GM21717 (cell line): Measurements from ENCODE around the gene CDC37L1.
A peak's percentile ranks its signal among the peaks of the same experiment; 100 is the strongest.

Experiments
- ATAC-seq: cut with Tn5 transposase; IDR thresholded peaks from one replicate; pipeline ENCODE4 v1.9.1; 2021; ENCODE audit warnings: mild to moderate bottlenecking, moderate library complexity; ENCODE audit not compliant: unreplicated experiment

CDC37L1 gene

DNA sequence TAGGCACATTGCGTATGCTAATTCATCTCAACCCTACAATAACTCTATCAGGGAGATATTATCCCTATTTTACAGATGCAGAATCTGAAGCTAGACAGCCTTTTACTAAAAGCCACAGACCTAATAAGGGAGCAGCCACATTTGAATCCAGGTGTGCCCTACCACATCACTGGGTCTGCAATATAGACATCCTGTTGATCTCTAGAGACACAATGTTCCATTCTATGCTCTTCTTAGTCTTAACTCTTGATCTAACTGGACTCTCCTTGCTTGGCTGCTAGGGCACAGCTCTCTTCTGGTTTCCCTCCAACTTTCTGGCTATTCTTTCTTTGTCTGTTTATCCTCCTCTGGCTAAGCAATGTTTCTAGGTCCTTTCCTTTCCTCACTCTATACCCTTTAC lies 11.7 kb upstream of the CDC37L1 start:
- no peak for ATAC-seq

DNA sequence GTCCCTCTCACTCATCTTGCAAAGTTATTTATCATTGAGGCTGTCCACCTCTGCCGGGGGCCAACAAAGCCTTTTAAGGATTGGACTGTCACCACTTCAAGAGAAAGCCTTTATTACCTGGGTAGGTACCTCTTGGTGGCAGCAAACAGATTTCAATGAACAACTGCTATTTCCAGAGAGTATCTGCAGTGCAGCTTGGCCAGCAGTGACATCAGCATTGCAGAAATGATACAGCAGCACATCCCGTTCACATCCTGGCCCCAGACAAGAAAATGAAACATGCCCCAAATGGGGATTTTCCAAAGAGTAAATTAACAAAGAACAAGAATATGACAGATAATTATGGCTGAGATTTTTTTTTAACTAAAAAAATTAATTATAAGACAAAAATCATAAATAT lies 10.8 kb upstream of the CDC37L1 start:
- ATAC-seq = no peak

GRCh38 chr9:4669890-4670289 lies 9.5 kb upstream of the CDC37L1 start:
- no peak for ATAC-seq

- ATAC-seq = no peak
Observed at GRCh38 chr9:4670591-4670990, 8.8 kb upstream of the CDC37L1 start.

GRCh38 chr9:4671737-4672136 lies 7.6 kb upstream of the CDC37L1 start:
- no peak for ATAC-seq

DNA sequence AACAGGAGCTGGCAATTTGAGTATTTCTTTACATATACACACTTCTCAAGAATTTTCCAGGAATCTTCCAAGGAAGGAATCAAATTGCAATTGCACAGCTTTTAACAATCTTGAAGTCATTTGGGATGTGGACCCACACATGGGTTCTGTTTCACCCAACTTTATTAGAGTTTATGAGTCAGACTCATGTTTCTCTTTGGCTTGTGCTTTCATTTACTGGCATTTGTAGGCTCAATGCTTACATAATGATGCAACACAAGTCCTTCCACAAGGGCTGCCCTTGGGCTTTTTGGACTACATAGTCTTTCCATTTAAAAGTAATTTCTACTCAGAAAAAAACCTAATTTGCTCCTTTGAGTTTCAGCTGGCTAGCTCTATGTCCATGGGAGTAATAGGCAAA lies 4.6 kb upstream of the CDC37L1 start:
- no peak for ATAC-seq

- no peak for ATAC-seq
Observed at GRCh38 chr9:4677392-4677791, 2.0 kb upstream of the CDC37L1 start.

DNA sequence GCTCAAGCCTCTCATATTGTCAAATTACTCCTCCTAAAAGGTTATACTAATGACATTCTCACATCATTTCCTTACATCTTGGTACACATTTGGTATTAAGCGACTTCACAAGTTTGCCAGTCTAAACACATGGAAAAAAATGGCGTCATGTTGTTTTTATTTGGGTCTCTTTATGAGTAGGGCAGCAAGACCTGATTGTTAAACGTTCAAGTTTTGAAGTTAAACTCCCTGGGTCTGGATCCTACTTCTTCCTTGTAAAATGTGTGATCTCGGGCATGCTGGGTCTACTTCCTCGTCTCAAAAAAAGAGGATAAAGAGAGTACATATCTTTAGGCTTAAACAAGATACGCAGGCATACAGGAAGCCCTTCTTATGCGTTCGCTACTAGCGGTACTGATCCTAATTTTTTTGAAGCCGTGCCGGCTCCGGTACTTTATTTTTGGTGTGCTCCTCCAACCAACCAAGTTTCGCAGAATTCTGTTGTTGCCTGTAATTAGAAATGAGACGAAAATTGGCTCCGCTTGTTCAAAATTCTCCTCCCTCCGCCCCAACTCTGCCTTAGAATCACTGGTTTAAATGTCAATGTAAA lies 596 bp upstream of the CDC37L1 start:
- ATAC-seq = no peak

GRCh38 chr9:4680173-4680525 lies 780 bp downstream of the CDC37L1 start:
- no peak for ATAC-seq

GRCh38 chr9:4680750-4681149 lies 1.4 kb downstream of the CDC37L1 start:
- ATAC-seq = no peak

DNA sequence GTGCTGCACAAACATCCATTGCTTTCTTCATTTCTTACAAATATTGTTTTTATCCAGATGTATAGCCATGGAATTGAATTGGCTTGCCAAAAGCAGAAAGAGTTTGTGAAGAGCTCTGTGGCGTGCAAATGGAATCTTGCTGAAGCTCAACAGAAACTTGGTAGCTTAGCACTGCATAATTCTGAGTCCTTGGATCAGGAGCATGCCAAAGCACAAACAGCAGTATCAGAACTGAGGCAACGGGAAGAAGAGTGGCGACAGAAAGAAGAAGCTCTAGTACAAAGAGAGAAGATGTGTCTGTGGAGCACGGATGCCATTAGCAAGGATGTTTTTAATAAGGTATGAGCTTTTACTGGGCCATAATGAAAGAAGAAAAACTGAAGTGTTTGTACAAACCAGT lies 5.5 kb downstream of the CDC37L1 start:
- no peak for ATAC-seq

DNA sequence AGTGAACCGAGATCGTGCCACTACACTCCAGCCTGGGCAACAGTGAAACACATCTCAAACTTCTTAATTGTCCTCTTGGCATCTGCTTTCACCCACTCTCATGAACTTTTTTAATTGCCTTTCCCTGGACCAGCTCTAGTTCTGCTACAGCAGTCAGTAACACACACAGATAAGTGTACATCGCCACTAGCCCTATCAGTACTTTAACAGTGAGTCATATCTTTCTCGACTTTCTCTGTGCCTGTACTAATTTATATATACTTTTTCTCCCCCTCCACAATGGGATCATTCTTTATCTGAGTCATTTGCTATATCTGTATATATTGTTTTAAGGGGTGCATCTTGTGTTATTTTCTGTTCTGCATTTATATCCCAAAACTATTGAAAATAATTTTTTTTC lies 6.7 kb downstream of the CDC37L1 start:
- no peak for ATAC-seq

- ATAC-seq = no peak
Observed at GRCh38 chr9:4686584-4686983, 7.2 kb downstream of the CDC37L1 start.

GRCh38 chr9:4689021-4689420 lies 9.7 kb downstream of the CDC37L1 start:
- no peak for ATAC-seq

GRCh38 chr9:4689687-4690104 lies 10.3 kb downstream of the CDC37L1 start:
- ATAC-seq = peak; percentile 70

- peak; percentile 66 for ATAC-seq
Observed at GRCh38 chr9:4690144-4690543, 10.8 kb downstream of the CDC37L1 start.

DNA sequence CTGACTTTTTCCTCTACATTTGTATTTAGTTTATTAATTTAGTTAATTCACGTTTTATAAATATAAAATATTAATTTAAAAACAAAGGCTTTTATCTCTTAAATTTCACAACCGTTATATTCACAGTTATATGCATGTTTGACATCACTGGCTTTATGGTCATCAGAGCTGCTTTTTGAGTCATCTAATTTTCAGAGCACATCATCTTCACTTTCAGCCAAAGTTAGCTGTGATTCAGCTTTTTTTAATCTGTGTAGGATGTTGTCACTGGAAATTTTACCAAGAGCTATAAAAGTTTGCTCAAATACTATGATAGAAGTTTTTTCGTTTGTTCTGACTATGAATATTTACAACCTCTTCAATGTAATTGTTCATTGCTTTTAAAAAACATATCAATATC lies 12.4 kb downstream of the CDC37L1 start:
- ATAC-seq = no peak

GRCh38 chr9:4700091-4700490 lies 20.7 kb downstream of the CDC37L1 start:
- ATAC-seq = no peak

DNA sequence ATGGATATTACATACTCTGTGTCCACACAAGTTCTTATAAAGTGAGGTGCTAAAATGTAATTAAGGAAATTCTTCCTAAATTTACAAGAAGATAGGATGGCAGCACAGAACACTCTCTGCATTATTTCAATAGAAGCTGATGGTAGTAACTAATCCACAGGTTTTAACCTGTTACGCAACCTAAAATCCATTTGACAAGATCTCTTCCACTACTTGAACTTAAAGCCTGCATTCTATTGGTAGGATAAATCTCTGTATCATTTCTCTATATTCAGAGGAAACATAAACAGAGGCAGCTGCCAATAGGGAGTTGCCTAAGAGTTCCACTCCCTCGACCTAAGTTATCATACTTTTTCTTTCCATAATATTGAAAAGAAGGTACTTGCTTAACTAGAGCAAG lies 21.6 kb downstream of the CDC37L1 start:
- ATAC-seq = no peak

DNA sequence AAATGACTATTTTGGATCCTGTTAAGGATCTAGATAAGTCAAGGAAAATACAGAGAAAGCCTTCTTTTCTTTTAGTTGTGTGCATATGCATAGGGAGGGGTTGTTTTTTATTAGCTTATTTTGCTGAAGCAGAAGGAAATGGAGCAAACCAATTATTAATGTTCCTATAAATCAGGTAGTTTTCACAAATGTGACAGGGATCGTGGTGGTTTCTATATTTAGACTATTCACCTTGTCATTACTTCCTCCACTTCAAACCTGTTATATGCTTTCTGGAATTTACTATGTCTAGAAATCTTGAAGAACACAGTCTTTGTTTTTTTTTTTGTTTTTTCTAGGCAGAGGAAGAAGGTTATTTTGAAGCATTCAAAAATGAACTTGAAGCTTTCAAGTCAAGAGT lies 22.2 kb downstream of the CDC37L1 start:
- ATAC-seq = no peak

DNA sequence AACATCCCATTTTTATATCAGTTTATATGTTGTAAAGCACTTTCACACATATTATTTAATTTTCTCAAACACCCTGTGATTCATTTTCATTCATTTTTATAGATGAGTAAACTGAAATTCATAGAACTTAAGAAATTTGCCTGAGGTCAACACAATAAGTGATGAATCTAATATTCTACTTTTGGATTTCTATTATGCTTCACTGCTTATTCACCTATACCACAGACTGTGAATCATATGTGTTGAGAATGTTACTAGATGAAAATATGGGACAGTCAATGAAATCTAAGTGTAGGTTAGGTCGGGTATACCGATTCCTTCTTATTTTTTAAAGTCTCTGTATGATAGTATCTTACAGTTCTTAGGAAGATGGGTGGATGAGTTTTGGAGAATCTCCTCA lies 24.8 kb downstream of the CDC37L1 start:
- ATAC-seq = no peak

- no peak for ATAC-seq
Observed at GRCh38 chr9:4706021-4706420, 26.7 kb downstream of the CDC37L1 start.

DNA sequence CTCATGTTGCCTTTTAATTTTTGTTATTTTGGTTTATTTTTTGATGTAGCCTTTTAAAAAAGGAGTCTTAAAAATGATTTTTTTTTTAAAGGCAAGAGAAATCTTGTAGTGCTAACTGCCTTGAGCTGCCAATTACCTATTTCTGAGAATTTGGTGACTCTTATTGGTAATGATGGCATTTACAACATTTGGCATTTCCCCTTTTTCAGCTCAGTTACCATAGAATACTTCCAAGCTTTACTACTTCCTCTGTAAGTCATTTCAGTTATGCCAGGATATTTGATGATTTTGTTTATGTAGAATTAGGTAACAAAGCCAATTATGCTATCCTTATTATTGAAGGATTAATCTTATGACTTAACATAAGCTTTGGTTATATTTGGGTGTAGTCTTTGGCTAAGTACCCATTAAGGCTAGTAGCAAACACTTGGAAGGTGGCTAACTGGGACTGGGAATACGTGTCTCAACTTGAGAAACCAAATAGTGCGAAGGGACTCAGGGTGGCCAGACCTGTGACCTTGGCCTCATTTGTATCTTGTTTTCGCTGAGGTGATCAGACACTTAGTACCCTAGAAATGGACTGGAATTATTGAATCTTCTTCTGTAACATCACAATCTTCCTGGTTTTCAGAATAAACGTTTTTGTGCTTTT lies 27.7 kb downstream of the CDC37L1 start:
- ATAC-seq = no peak
